HG02642 (cell line): ENCODE data around the gene KRTAP12-3.
"Not testable (repeated sequence)": the region's sequence is repeated elsewhere in the genome, so short reads cannot be mapped to it uniquely, and the experiment has no call there.

Experiments used
- ATAC-seq: cut with Tn5 transposase; IDR thresholded peaks from one replicate; pipeline ENCODE4 v1.9.1; 2021; ENCODE audit warnings: mild to moderate bottlenecking; ENCODE audit not compliant: unreplicated experiment, poor library complexity

Gene KRTAP12-3, protein sequence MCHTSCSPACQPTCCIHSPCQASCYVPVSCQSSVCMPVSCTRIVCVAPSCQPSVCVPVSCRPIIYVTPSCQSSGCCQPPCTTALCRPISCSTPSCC

DNA sequence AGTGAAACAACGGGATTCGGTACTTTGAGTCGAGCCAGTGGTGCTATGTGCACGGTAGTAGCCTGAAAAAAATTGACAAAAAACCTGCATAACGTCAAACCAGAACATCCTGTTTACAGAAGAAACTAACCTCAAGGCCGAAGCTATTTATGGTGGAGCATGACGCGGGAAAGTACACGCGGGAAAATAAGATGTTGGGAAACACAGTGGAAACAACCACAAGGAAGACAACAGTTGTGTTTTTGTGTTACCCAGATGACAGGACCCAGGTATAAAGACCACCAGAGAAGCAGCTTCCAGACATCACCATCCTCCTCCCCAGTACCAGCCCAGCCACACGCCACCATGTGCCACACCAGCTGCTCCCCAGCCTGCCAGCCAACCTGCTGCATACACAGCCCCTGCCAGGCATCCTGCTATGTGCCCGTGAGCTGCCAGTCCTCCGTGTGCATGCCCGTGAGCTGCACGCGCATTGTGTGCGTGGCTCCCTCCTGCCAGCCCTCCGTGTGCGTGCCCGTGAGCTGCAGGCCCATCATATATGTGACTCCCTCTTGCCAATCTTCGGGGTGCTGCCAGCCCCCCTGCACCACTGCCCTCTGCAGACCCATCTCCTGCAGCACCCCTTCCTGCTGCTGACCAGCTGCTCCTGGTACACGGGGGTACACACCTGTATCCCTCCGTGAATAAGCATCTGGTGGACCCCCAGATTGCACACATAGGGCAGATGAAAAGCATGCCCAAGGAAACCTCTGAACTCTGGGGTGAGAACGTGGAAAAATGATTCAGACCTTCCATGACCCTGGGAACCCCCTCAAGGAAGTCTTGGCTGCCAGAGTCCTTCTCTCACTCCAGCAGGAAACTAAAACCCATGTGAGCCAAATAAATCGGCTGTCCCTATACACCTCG is at the start of gene KRTAP12-3:
TSS of gene KRTAP12-3 (plus strand) at position 298 of the 906 bp plus-strand sequence. CDS start at position 346, 48 bp downstream.
- ATAC-seq = no peak

DNA sequence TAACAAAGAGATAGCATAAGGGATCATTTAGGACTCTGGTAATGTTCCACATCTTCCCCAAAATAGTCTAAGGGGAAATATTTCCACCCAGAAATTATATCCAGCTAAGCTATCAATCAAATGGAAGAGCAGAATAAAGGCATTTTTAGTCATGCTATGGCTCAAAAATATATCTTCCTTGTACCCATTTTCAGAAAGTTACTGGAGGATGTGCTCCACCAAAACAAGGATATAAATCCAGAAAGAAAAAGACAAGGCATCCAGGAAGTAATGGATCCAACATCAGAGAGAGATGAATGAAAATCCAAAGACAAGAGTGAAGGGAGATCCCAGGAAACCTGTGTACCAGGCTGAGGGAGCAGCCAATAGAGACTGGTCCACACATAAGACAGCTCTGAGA is 48.5 kb upstream of the KRTAP12-3 start:
- ATAC-seq = no peak

DNA sequence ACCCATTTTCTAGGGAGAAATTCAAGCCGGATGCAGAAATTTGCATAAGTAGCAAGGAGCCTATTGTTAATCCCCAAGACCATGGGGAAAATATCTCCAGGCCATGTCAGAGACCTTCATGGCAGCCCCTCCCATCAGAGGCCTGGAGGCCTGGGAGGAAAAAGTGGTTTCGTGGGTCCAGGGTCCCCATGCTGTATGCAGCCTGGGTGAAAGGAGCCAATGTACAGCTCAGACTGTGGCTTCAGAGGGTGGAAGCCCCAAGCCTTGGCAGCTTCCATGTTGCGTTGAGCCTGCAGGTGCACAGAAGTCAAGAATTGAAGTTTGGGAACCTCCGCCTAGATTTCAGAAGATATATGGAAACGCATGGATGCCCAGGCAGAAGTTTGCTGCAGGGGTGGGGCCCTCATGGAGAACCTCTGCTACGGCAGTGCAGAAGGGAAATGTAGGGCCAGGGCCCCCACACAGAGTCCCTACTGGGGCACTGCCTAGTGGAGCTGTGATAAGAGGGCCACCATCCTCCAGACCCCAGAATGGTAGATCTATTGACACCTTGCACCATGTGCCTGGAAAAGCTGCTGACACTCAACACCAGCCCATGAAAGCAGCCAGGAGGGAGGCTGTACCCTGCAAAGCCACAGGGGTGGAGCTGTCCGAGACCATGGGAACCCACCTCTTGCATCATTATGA is 47.4 kb upstream of the KRTAP12-3 start:
- not testable (repeated sequence) for ATAC-seq

DNA sequence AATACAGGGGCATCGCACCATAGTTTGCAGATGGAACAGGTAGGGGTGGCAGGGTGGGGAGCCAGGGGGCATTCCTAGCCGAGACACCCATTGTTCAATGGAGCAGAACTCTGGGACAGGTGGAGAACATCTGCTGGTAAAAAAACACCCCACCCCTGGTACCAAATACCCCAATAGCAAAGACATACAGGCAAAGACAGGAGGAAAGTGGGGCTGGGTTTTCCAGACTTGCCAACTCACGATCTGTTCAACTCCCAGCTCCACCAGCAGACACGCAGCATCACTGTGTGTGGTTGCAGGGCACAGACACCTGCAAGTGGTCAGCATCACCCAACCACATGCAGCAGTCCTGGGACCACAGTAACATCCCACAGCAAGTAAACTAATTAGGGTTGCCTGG is 46.2 kb upstream of the KRTAP12-3 start:
- ATAC-seq = no peak

DNA sequence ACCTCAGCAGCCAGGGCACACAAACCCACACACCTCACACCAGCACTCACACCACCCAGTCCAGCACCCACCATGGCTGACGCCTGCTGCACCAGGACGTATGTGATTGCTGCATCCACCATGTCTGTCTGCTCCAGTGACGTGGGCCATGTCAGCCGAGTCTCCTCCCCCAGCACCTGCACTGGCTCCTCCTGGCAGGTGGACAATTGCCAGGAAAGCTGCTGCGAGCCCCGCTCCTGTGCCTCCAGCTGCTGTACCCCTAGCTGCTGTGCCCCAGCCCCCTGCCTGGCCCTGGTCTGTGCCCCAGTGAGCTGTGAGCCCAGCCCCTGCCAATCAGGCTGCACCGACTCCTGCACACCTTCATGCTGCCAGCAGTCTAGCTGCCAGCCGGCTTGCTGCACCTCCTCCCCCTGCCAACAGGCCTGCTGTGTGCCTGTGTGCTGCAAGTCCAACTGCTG is 45.7 kb upstream of the KRTAP12-3 start, which contains the start of gene KRTAP10-8:
TSS of gene KRTAP10-8 (plus strand) at position 51 of the 458 bp plus-strand sequence. CDS start at position 73, 22 bp downstream.
- ATAC-seq = no peak

DNA sequence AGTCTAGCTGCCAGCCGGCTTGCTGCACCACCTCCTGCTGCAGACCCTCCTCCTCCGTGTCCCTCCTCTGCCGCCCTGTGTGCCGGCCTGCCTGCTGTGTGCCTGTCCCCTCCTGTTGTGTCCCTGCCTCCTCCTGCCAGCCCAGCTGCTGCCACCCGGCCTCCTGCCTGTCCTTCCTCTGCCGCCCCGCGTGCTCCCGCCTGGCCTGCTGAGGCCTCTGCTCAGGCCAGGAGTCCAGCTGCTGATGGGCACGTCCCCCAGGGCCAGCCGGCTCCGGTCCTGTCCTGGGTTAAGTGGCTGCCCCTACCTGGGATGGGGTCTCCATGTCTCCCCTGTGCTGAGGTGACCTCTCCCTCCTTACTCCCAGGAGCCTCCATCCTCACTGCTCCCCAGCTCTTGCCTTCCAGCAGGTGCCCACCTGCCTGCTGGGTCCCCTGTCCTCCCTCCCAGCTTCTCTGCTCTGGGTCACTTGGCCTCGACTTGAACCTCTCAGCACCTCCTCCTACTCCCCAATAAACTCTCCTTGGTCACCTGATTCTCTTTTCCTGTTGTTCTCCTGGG is 45.0 kb upstream of the KRTAP12-3 start:
- no peak for ATAC-seq

DNA sequence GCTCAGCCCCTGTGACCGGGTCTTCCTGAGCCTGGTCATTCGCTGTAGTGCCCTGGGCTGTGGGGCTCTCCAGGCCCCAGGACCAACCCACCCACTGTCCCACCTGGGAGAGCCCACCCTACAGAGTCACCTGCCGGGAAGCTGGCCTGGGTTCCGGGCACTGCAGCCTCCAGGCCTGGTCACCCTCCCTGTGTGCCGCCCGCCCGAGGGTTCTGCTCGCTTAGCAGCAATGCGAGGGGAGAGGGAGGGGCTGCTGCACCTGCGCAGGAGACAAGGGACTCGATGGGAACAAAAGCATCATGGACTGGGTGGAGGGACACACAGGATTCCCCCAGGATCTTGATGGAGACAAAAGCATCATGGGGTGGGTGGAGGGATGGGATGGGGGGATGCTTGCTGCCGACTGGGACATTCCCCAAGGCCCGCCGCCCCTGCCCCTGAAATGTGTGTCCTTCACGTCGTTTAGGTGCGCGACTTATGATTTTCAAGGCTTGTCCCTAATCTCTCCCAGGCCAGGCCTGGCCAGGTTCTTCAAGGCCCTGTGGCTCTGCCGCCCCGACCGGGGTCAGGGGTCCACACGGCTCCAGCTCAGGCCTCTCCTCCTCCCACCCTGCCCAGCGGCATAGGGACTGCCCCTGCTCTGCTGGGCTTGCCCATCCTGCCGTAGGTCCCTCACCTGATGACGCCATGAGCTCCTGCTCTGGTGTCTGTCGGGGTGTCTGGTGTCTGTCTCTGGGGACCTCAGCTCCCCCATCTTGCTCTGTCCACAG is 44.2 kb upstream of the KRTAP12-3 start:
- ATAC-seq = no peak

DNA sequence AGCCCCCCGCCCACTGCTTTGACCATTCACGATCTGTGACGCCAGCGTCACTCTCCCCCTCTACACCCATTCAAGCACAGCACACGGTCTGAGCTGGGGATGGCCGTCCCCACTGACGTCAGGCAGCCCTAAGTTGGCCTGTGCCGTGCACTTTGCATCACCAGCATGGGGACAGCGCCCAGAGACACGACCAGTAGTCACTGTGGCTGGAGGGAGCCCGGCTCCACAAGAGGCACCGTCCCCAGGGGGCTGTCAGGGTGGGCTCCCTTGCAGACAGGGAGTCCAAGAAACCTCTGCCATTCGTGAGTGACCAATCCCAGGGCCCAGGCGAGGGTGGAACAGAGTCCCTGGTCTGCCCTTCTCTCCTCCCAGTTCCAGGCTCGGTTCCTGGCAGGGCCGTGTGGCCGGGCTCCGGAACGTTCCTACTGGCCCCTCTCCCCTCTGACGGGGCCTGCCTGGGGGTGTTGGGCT is 43.5 kb upstream of the KRTAP12-3 start:
- no peak for ATAC-seq

DNA sequence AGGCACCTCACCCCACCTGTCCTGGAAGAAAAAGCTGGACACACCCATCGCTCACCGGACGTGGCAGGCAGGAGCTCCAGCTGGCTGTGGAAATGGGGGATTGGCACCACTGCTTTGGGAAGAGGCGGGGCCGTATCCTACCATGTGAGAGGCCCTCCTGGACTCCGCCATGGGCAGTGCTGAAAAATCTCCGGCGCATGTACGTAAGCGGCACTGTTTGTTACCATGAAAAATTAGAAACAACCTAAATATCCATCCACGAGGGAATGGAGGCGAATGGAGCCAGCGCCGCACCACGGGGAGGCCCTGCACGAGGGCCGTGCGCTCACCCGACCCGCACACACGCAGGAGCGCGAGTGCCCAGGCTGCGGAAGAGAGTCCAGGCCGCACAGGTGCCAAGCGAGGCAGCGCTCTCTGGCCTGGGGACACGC is 42.8 kb upstream of the KRTAP12-3 start:
- no peak for ATAC-seq

DNA sequence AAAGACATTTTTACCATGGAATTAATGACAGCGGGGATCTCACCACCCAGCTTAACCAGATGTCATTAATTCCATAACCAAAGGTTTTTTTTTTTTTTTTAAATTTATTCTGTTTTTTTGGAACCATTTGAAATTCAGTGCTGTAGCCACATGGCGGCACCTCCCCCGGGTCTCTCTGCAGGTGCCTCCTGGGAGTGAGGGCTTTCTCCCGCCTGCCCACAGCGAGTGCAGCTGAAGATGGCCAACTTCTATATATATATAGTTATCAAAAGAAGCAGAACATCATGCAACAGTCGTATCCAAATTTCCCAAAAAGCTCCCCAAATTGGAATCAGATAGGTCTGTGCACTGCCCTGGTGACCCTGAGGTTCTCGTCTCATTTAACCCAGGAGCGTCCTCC is 42.3 kb upstream of the KRTAP12-3 start:
- no peak for ATAC-seq

DNA sequence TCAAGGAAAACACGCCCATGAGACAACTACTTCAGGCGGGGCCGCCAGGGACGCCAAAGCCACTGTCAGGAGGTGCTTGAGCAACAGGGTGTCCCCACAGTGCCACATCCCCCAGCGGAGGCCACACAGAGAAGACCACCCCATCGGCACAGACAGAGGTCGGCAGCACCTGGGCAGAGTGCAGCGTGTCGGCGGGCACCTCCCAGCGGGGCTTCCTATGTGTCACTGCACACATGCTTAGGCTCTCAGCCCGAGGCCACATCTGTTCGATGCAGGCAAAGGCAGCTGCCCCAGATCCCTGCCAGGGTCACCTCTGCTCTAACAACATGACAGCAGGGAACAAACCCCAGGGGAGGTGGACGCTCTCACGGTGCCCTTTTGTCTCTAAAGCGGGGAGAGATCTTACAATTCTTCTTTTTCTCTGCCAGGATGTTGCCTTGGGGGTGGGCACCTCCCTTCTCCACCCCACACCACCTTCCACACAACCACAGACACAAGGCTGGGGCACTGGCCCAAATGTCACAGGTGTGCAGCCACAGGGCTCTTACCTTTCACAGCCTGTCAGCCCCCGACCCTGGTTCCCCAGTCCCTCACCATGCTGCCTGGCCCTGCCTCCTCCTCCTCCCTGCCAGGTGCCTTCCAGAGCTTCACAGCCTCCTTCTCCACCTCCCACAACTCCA is 41.7 kb upstream of the KRTAP12-3 start:
- ATAC-seq = no peak

DNA sequence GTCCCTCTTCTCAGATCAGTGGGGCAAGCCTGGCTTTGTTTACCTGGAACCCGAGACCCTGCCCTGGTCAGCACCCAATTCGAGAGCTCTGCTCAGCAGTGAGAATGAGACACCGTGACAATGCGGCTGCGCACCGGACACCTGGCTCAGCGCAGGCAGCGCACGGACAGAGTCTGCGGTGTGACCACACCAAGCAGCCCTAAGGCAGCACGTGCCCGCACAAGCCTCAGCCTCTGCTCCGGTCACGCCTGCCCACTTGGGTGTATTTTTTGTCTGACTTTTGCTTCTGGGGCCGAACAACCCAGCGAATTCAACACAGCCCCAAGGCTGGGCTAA is 41.2 kb upstream of the KRTAP12-3 start:
- no peak for ATAC-seq

DNA sequence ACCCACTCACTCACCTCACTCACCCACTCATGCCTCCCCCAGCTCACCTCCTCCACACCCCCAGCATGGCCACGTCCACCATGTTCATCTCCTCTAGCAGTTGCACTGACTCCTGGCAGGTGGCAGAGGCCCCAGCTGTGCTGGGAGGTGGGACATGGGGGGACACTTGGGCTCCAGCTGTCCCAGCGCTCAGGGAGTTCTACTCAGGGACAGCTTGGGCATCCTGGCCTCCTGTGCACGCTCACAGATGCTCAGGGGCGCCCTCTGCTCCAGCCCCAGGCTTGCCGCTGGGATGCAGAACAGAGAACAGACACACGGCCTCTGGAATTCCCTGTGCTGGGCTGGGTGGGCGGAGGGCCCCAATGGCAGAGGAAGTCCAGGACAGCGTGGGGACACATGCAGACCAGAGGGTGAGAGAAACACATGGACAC is 40.6 kb upstream of the KRTAP12-3 start:
- no peak for ATAC-seq

DNA sequence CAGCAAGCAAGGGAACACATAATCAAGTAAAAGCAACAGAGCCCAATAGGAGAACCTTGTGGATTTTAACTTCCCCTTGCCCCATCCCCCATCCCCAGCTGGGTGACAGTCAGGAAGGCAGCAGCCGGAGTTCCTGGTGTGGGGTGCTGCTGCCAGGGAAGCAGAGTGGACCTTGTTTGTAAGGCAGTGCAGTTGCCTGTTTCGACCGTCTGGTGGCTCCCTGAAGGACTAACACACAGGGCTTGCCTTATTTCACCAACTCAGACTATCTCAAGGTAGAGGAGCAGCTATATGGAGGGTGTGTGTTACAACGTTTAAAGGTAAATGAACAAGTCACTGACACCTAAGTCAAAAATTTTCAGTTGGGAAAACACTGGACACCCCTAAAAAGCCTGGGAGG is 39.2 kb upstream of the KRTAP12-3 start:
- no peak for ATAC-seq

DNA sequence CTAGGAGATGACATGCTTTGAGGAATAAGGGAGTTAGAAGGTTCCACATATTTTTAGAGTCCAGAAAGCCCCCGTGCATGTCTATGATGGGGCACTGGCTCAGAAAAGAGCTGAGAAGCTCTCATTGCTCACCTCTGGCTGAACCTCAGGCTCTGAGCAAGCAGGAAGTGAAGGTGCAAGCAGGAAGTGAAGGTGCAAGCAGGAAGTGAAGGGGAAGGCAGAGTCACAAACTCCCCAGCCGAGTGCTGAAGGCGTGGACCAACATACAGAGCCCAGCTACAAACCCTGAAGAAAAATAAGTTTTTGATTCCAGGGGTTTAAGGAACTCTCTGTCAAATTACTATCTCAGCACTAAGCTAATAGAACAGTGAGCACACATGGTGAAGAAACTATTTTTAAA is 38.8 kb upstream of the KRTAP12-3 start:
- no peak for ATAC-seq

DNA sequence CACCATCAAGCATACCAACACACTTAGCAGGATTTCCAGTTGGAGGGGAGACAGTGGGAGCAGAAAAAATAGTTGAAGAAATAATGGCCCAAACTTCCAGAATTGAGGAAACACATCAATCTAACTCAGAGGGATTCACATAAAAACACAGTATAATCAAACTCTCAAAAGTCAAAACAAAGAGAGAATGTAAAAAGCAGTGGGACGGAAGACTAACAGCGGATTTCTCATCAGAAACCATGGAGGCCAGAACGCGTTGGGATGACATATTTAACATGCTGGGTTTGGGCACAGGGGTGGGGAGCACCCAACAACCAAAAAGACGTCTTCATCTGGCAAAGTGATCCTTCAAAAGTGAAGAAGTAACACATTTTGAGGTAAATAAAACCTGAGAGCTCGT is 37.8 kb upstream of the KRTAP12-3 start:
- ATAC-seq = no peak

DNA sequence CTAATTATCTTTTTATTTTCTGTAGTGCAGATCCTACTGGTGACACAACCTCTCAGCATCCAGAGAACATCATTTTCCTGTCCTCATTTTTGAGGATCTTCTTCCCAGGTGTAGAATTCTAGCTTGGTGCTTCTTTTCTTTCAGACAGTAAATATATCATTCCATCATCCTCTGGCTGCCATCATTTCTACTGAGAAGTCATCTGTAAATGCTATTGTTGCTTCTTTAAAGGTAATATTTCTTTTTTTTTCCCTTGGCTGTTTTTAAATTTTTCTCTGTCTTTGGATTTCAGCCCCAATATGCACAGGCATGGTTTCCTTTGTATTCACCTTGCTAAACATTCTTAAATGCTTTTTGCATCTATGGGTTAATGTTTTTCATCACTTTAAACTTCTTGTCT is 34.2 kb upstream of the KRTAP12-3 start:
- ATAC-seq = no peak

DNA sequence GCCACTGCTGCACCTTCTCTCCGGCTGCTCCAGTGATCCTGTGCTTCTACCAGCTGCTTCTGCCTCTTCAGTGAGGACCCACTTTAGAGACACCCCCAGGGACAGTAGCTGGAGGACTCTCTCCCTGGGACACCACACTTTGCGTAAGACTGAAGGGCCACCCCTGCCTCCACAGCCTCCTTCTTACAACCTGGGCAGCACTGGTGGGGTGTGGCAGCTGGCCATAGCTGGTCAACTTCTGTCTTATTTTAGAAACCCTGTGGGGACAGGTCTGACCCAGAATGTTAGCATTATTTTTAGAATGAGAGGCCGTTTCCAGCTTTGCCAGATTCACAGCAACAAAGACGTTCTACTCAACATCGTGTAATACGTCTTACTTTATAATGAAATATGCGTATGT is 32.0 kb upstream of the KRTAP12-3 start:
- no peak for ATAC-seq

DNA sequence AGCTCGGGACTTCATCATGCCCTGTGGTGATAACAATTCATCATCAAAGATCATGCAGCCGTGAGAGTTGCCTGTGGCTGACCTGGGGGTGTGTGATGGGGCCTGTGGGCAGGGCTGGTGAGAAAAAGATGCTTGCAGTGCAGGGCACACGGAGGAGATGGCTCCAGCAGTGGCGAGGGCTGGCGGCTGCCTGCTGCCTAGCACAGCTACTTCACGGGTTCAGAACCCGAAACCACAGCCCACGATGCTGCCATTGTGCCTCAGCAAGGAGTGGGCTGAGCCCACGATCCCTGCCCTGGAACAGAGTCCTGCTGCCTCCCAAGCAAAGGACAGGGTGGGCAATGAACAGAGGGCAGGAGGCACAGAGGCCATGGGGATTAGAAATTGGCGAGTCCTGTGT is 31.5 kb upstream of the KRTAP12-3 start:
- no peak for ATAC-seq
